Activated CD8-positive, alpha-beta memory T cell treated with anti-CD3 and anti-CD28 coated beads for 36 hours (primary cell): ENCODE results near the gene UTS2B. TPM values are rescaled to one million over a fixed set of nuclear protein-coding genes. Genes with fewer than 3 reads are reported as not detected.

Source experiments
- CTCF ChIA-PET: fragments of 350-600 bp; sonication (Branson Sonifier 250); formaldehyde crosslinking; loops from one replicate; lab custom pipeline; 2021; ENCODE audit warnings: antibody characterized with exemption; lab: Charles Lee
- POLR2A ChIA-PET: fragments of 350-600 bp; sonication (Branson Sonifier 250); formaldehyde crosslinking; loops from one replicate; lab custom pipeline; 2021; ENCODE audit warnings: antibody characterized with exemption; lab: Charles Lee
- total RNA-seq, 2 experiments: library from RNA; stranded (reverse); gene quantifications; one replicate each; pipeline ENCODE4 v1.2.3, GENCODE V29; 2021

The UTS2B gene, protein sequence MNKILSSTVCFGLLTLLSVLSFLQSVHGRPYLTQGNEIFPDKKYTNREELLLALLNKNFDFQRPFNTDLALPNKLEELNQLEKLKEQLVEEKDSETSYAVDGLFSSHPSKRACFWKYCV
- not detected for total RNA-seq

DNA sequence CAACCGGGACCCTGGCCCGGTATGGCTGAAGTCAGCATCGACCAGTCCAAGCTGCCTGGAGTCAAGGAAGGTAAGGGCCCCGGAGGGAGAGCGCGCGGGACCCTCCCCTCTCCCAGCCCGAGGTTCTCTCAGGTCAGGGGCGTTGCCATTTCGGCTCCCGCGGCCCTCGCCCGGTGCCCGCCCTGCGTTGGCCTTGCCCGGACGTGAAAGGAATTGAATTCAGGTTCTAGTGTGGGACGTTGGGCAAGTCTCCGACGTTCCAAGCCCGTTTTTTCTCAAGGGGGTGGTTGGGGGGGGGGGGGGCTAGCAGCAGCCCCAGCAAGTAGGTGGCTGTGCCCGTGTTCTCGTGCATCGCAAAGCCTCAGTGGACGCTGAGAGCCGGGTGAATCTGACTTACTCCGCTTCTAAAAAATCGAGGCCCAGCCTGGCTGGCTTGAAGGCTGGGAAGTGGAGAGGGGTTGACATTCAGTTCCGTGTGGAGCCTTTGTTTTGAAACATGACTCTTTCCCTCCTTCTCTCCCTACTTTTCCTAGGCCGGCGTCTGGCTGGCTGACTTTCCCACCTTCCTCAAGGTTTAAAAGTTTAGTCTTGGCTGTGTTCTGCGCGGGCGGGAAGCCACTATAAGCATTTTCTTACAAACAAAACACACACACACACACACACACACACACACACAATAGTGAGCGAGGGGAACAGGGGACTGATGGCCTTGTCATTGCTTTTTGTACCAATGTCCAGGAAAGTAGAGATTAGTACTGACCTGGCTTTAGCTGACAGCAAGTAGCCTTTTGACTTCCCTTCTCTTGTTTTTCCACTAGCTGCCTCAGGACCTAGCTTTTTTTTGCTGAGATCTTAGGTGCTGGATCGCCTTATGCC lies at the start of gene UTS2B:
UTS2B (minus strand) TSS at position 873 of the 876 bp plus-strand sequence. CDS start 48,337 bp downstream, outside the sequence.
- POLR2A ChIA-PET, result no interaction called here
- CTCF ChIA-PET, result interaction anchor here (0.6 kb wide), 1 partner anchor 72 kb away, joined by 3 read pairs; no protein-coding TSS in a partner anchor

DNA sequence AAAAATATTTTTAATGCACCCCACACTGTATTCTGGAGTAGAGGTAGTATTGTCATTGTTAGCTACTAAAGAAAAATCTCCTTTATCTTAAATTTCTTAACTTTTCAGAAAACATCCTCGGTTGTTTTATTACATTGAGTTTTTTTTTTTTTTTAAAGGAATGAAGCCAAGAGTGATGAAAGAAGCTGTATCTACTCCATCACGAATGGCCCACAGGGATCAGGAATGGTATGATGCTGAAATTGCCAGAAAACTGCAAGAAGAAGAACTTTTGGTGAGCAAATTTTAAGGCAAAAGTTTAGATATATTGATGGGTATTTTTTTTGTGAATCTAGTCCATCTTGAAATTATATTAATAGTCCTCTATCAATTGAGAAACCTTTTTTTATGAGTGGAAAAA lies 49.7 kb upstream of the UTS2B start:
- POLR2A ChIA-PET, result no interaction called here
- CTCF ChIA-PET, result no interaction called here

DNA sequence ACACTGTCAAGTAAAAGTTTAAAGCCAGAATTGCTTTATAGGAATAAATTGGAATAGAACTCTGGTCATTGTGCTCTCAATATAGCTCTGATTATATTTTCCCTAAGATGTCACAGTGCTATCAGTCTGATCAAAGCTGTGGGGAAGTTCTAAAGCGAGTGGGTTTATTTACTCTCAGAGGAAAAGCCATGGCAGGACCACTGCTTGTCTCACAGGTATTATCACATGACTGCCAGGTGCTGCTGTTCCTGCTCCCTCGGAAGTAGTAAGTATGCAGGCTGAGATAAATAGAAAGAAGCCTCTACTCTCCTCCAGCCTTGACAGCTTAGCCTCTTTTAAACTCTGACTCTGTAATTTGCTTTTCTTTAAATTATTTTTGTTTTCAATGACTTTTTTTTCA lies 49.1 kb upstream of the UTS2B start:
- ChIA-PET CTCF (no interaction called here), POLR2A (no interaction called here)

DNA sequence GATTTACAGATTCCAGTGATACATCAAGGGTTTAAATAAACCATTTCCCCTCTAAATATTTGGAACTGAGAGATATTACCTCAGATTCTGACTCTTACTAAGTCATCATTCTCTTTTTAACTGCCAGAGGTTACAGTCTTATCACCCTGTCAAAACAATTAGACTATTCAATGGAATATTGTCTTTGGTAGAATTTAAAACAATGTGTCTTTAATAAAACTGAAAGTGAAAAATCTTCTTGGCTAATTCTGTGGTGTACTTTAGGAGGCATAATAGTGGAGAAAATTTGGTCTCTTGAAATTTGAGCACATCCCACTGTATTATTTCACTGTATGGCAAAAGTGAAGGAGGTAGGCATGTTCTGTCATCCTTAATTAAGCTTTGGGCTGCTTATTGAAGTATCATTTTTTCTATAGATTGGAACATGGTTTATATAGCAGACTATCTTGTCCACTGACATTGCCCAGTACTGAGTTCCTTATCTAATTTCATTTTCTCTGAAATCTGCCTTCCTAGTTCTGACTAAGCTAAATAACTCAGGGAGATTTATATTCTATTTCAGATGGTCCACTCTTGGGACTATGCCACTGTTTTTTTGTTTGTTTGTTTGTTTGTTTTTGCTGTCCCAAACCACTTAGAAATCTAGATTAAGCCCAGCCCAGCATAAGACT lies 48.0 kb upstream of the UTS2B start:
- POLR2A ChIA-PET, result no interaction called here
- CTCF ChIA-PET, result no interaction called here

DNA sequence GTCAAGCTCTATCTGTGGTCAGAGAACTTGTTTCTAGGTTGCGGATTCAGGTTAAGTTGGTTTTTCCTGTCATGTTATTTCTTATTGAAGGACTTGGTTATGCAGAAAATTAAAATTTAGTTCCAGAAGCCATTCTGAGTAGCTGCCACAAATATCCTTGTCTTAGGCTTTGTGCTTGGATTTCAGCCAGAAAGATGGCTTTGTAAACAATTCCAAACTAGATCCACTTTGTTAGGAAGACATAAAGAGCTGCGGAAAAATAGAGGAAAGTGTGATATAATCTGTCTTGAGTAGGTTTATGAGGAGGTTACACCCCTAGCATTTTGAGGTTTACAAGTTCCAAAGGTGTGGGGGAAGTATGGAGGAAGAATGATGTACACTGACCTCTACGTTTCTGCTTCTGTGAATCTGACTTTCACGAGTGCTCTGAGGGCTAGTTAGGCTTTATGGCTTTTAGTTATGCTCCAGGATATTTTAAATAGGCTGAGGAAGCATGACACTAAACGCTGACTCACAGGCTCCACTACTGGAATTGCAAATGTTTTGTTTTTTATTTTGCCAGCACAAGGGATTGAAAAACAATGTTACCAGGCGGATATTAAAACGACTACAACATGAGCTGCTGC lies 46.3 kb upstream of the UTS2B start:
- CTCF ChIA-PET, result no interaction called here

DNA sequence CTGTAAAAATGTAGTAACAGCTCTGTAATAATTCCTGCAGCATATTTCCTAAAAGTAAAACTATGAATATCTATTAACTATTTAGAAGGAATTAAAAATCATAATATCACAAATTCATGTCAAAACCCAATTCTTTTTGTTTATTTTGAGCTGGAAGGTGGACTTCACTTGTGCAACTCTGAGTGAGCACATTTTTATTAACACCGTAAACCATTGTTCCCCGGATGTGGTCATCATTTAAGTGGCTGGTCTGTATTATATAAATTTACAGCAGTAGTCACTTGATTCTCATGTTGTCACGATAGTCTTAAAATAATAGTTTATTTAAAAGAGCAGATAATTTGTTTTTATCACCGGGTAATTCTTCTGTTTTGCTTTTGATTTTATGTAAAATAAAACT lies 43.0 kb upstream of the UTS2B start:
- ChIA-PET CTCF (no interaction called here), POLR2A (no interaction called here)

More for the DNA sequence above, 46.3 kb upstream of the UTS2B start:
- POLR2A ChIA-PET, result no interaction called here

DNA sequence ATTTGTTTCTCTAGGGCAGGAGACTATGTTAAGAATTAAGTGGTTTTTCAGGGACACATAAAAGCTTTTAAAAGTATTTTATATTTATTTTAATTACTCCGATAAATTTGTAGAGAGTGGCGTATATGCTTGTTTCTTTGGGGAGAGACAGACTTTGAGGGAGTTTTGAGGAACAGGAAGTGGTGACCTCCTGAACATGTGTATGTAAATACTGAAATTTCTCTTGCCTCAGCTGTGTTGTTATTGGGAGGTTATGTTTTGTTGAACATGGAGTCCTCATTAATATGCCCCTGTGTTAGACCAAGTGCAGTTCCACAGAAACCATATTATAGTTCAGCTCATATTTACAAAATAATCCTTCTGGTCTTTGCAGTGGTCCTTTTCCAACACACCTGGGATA lies 41.8 kb upstream of the UTS2B start:
- POLR2A ChIA-PET, result no interaction called here
- CTCF ChIA-PET, result no interaction called here

DNA sequence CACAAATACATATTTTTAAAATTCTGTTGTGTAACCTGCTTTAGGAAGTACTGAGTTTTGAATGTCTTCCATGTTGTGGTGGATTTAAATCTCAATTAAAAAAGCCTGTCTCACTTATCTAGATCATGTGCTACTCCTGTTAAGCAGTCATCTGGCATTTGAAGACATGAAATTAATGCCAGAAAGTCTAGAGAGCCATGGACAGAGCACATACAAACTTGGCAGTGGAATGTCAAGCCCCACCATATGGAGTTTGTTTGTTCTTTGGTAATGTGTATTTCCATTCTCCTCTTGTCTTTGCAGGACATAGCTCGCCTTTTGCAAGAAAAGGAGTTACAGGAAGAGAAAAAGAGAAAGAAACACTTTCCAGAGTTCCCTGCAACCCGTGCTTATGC lies 39.3 kb upstream of the UTS2B start:
- CTCF ChIA-PET, result no interaction called here
- POLR2A ChIA-PET, result no interaction called here

DNA sequence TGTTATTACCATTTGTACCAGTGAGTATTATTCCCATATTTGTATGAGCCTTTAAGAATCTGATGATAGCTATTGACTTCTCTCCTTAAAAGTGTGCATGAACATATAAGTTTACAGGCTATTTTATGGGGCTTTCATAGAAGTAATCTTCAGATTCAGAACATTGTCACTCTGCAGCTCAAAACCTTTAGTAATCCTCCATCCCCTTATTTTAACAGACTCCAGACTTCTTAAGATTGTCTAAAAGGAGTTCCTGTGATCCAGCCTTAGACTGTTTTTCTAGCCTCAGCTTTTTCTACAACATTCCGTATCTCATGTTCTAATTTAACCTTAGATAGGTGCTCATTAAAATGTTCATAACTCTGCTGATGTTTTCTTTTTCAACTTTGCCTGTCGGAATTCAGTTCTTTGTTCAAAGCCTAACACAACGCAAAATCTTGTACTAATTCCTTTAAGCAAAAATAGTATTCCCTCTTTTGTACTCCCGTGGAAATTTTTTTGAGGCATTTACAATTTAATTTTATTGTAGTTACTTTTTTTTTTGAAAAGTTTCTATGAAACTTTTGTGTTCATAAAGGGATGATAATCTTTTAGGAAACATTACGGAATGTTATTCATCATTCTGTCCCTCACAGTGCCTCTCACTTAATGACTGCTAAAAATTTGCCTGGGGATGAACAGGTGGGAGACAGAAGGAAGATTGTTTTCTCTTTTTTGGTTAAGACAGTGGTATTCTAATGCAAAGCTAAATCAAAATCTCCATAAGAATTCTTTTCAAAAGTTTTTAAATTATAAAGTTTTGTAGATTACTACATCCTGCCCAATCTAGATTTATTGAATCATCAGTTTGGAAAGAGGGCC lies 38.7 kb upstream of the UTS2B start:
- ChIA-PET CTCF (no interaction called here), POLR2A (no interaction called here)

DNA sequence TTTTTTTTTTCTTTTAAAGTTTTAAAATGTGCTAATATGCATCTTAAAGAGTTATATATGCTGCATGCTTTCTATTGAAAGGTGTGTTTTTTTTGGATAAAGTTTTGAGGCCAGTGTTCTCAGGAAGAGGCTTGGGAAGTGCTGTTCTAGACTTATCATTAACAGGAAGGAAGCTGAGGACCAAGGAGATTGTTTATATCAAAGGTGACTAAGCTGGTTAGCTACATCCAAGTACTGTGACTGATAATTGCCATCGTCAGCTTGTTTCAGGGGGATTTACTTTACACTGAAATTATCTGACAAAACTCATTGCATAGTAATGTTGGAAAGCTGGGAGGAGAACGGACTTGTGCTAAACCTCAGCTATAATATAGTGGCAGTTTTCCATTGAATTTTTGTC lies 36.3 kb upstream of the UTS2B start:
- CTCF ChIA-PET, result no interaction called here
- POLR2A ChIA-PET, result no interaction called here

DNA sequence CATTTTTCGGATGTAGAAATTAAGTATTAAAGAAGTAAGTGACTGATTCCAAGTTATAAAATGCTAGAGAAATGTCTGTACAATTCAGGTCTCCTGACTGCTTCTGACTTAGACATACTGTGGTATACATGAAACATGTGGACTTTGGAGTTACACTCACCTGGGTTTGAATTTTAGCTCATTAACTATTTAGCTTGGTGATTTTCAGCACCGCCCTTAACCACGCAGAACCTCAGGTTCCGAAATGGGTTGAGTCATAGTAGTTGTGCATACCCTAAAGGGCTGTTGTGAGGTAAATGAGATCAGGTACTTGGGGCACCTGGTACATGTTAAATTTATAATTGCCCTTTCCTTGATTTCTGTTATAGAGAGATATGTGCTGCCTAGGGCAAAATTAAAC lies 32.9 kb upstream of the UTS2B start:
- CTCF ChIA-PET, result no interaction called here
- POLR2A ChIA-PET, result no interaction called here

DNA sequence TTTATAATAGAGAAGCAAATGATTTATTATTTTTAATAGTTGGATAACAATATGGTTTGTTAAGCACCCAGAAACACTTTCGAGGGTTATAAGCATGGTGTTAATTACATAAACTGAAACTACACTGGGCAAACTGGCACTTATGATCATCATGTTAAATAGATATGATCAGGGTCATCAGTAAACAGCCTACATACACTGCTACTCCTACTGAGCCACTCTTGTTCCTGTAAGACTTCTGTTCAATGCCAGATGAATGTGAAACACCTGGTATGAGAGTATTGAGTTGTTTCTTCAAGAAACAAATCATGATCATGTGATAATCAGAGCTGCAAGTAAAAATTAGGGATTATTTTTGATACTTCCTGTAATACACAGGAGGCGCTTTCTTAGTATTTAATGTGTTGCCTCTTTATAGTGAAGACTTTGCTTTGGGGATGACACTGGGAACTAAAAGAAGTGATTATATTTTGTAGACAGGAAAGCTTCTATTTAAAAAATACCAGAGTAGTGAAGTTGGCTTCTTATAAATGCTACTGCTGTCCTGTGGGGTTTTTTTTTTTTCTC lies 32.3 kb upstream of the UTS2B start:
- ChIA-PET CTCF (no interaction called here), POLR2A (no interaction called here)

DNA sequence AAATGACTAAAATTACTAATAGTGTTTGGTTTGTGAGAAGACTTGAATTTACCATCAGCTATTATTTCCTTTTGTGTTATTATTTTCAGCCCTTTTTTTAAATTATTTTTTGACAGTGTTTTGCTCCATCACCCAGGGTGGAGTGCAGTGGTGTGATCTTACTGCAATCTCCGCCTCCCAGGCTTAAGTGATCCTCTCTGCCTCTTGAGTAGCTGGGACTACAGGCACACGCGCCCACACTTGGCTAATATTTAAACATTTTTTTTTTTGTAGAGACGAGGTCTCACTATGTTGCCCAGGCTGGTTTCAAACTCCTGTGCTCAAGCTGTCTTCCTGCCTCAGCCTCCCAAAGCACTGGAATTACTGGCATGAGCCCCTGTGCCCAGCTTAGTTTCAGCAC lies 31.7 kb upstream of the UTS2B start:
- ChIA-PET POLR2A (no interaction called here), CTCF (no interaction called here)

DNA sequence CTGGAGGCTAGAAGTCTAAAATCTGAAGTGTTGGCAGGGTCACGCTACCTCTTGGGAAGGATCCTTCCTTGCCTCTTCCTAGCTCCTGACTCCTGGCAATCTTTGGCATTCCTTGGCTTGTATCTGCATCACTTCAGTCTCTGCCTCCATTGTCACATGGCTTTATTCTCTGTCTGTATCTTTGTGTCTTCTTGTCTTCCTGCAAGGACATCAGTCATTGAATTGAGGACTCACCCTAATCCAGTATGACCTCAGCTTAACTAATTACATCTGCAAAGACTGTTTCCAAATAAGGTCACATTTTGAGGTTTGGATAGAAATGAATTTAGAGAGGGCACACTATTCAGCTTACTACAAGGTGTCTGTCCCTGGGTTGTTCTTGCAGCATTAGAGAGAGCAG lies 31.1 kb upstream of the UTS2B start:
- ChIA-PET CTCF (no interaction called here), POLR2A (no interaction called here)

DNA sequence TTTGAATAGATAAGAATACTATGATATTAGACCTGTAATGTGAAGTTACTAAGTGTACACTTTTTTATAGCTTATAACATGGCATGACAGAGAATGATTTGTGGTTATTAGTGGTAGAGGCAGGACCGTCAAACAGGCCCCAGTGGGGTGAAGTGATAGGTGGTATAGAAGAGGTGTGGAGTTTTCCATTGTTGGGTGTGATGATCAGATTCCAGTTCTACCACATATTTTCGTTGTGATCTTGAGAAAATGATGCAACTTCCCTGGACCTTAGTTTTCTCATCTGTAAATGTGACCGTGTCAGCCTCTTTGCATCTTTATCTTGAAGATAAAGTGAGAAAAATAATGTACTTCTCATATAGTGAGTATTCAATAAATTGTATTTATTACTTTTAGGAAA lies 30.3 kb upstream of the UTS2B start:
- ChIA-PET CTCF (no interaction called here), POLR2A (no interaction called here)

DNA sequence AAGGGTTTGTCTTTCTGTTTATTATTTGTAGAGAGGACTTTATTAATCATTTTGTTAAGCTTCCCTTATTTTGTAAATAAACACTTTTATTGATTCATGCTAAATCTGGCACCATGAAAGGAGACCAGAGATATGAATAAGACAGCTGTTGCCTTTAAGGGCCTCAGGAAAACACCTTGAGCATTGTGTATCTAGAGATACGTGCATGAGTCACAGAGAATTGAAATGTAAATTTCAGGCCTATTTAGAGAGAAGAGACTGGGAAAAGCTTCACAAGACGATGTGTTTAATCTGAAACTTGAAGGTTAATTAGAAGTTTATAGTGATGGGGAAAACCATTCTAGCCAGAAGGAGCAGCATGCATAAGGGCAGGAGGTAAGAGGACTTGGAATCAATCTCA lies 28.6 kb upstream of the UTS2B start:
- ChIA-PET CTCF (no interaction called here), POLR2A (no interaction called here)

DNA sequence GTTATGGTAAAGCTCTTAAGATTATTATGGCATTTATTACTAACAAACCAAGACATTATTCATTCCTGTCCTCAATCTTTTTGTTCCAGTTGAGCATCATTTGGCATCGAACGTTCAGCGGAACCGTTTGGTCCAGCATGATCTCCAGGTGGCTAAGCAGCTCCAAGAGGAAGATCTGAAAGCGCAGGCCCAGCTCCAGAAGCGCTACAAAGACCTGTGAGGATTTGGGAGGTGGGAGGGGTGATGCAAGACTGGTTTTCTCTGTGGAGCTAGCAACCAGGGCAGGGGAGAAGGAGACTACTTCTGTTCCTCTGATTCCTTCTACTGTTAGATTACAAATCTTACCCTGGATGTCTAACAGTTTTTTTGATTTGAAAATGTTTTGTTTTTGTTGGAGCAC lies 27.6 kb upstream of the UTS2B start:
- CTCF ChIA-PET, result no interaction called here
- POLR2A ChIA-PET, result no interaction called here

DNA sequence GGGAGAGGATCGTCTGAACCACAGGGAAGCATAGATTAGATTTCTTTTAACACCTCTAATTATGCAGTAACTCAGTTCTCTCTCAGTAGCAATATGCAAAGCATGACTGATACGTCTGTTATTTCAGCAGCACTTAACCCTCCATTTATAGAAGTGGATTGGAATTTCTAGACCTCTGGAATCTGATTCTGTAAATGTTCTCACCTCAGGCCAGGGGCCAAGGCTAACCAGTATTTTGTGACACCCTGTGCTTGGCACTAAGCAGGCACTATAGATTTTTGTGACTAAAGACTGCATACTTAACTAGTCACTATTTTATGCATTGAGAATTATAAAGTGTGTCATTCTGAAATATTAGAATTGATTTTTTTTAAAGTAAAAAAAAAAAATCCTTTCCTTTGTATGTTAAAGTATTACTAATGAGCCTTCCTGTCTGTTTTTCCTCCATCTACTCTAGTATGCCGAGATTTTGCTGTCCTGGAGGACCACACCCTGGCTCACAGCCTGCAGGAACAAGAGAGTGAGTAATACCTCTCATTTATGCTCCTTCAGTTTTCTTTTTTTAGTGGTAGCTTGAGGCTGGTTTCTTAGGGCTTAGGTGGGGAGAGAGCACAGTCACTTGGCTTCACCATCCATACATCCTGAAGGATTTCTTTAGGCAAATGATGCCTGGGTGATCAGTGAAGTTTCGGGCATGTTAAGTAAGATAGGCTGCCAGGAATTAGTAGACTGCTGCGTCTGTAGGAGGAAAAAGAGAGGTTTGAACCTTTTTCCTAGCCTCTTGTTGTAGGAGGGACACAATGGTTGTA lies 26.5 kb upstream of the UTS2B start:
- POLR2A ChIA-PET, result no interaction called here
- CTCF ChIA-PET, result no interaction called here
